Activated T-helper 1 cell treated with Interleukin-2 at 50 U/mL for 16 hours (primary cell): ENCODE results near the gene AGFG1.
"Not testable (repeated sequence)": the region's sequence is repeated elsewhere in the genome, so short reads cannot be mapped to it uniquely, and the experiment has no call there.

Experiments used
- DNase-seq: peaks from one replicate; pipeline ENCODE4 v3.0.0-alpha.2; 2020; ENCODE audit warnings: low read depth

Gene AGFG1

GRCh38 chr2:227539465-227539956 lies 67.6 kb downstream of the AGFG1 start:
- no peak for DNase-seq

- DNase-seq, result not testable (repeated sequence)
These were observed 68.4 kb downstream of the AGFG1 start for GRCh38 chr2:227540352-227540751.

GRCh38 chr2:227545990-227546389 lies 74.0 kb downstream of the AGFG1 start:
- no peak for DNase-seq

GRCh38 chr2:227551836-227552235 lies 79.9 kb downstream of the AGFG1 start:
- no peak for DNase-seq

GRCh38 chr2:227562581-227562980 lies 90.6 kb downstream of the AGFG1 start:
- no peak for DNase-seq

GRCh38 chr2:227565080-227565479 lies 93.1 kb downstream of the AGFG1 start:
- DNase-seq, result no peak

- no peak for DNase-seq
These were observed 94.1 kb downstream of the AGFG1 start for GRCh38 chr2:227566012-227566411.

GRCh38 chr2:227568852-227569169 lies 96.9 kb downstream of the AGFG1 start:
- no peak for DNase-seq

GRCh38 chr2:227570615-227571014 lies 98.7 kb downstream of the AGFG1 start:
- no peak for DNase-seq

GRCh38 chr2:227576110-227576509 lies 104.2 kb downstream of the AGFG1 start:
- DNase-seq, result no peak

GRCh38 chr2:227576812-227577211 lies 104.9 kb downstream of the AGFG1 start:
- no peak for DNase-seq

- no peak for DNase-seq
These were observed 105.6 kb downstream of the AGFG1 start for GRCh38 chr2:227577555-227577954.

GRCh38 chr2:227578642-227579041 lies 106.7 kb downstream of the AGFG1 start:
- DNase-seq, result no peak

GRCh38 chr2:227579791-227580190 lies 107.8 kb downstream of the AGFG1 start:
- DNase-seq, result no peak

GRCh38 chr2:227582369-227582768 lies 110.4 kb downstream of the AGFG1 start:
- DNase-seq, result no peak

GRCh38 chr2:227592694-227593387 lies 120.9 kb downstream of the AGFG1 start:
- no peak for DNase-seq

GRCh38 chr2:227595797-227596196 lies 123.8 kb downstream of the AGFG1 start:
- no peak for DNase-seq

GRCh38 chr2:227597036-227597435 lies 125.1 kb downstream of the AGFG1 start:
- DNase-seq, result no peak

- no peak for DNase-seq
These were observed 126.0 kb downstream of the AGFG1 start for GRCh38 chr2:227597998-227598397.

GRCh38 chr2:227598835-227599503 lies 127.0 kb downstream of the AGFG1 start, which contains the start of gene SCYGR2:
Gene SCYGR2 (plus strand): TSS chr2:227598893. CDS start chr2:227598893, 0 bp downstream.
- not testable (repeated sequence) for DNase-seq

- DNase-seq, result no peak
These were observed 130.4 kb downstream of the AGFG1 start for GRCh38 chr2:227602358-227602757.

GRCh38 chr2:227606476-227606875 lies 134.5 kb downstream of the AGFG1 start:
- DNase-seq, result no peak

GRCh38 chr2:227607941-227608340 lies 136.0 kb downstream of the AGFG1 start:
- DNase-seq, result no peak
